ENCODE measurements around the gene FNTB.

FNTB gene

GRCh38 chr14:65100922-65101541, 114.3 kb downstream of the FNTB start:
- Histone ChIP-seq H3K9ac (ENCODE audit: low read length) (peak overlapping the region; percentile 96), H3K4me3 (ENCODE audit: low read length) (peak overlapping the region; percentile 94), H3K36me3 (ENCODE audit: control insufficient read depth, insufficient read depth, low read length, severe bottlenecking) (peaks cover 17% of the 10 kb centered on the region), H3K27me3 (replicated peaks; ENCODE audit: control insufficient read depth, insufficient read depth, low read length) (no peaks in the 10 kb centered on the region), H3K9me3 (ENCODE audit: control insufficient read depth, low read length) (no peaks in the 10 kb centered on the region), H3K4me1 (ENCODE audit: control insufficient read depth, insufficient read depth, low read length) (peaks cover 53% of the 10 kb centered on the region)
- peak; percentile 14 for DNase-seq (ENCODE audit: low read depth)

- peak overlapping the region; percentile 96 for H3K9ac ChIP-seq (ENCODE audit: low read length)
- H3K36me3 ChIP-seq (ENCODE audit: control insufficient read depth, insufficient read depth, low read length, severe bottlenecking) = peaks cover 15% of the 10 kb centered on the region
- peak; percentile 51 for DNase-seq (ENCODE audit: low read depth)
- H3K4me3 ChIP-seq (ENCODE audit: low read length) = peak overlapping the region; percentile 94
- no peaks in the 10 kb centered on the region for H3K9me3 ChIP-seq (ENCODE audit: control insufficient read depth, low read length)
- H3K27me3 ChIP-seq (replicated peaks; ENCODE audit: control insufficient read depth, insufficient read depth, low read length) = no peaks in the 10 kb centered on the region
- peaks cover 45% of the 10 kb centered on the region for H3K4me1 ChIP-seq (ENCODE audit: control insufficient read depth, insufficient read depth, low read length)
Measured at GRCh38 chr14:65101631-65102440, 115.1 kb downstream of the FNTB start.

- Histone ChIP-seq H3K9ac (ENCODE audit: low read length) (peak within 1 kb of the TSS; percentile 96), H3K36me3 (ENCODE audit: control insufficient read depth, insufficient read depth, low read length, severe bottlenecking) (peaks cover 8% of the 10 kb centered on the region), H3K4me3 (ENCODE audit: low read length) (peak within 1 kb of the TSS; percentile 94), H3K4me1 (ENCODE audit: control insufficient read depth, insufficient read depth, low read length) (peaks cover 37% of the 10 kb centered on the region), H3K27me3 (replicated peaks; ENCODE audit: control insufficient read depth, insufficient read depth, low read length) (no peaks in the 10 kb centered on the region), H3K9me3 (ENCODE audit: control insufficient read depth, low read length) (no peaks in the 10 kb centered on the region)
- peak; percentile 99 for DNase-seq (ENCODE audit: low read depth)
Measured at GRCh38 chr14:65102441-65103149, 115.9 kb downstream of the FNTB start, which contains the start of gene MAX. Gene MAX, minus strand, starts transcription at chr14:65102517. Its CDS starts 178 bp downstream, at chr14:65102339.

DNA sequence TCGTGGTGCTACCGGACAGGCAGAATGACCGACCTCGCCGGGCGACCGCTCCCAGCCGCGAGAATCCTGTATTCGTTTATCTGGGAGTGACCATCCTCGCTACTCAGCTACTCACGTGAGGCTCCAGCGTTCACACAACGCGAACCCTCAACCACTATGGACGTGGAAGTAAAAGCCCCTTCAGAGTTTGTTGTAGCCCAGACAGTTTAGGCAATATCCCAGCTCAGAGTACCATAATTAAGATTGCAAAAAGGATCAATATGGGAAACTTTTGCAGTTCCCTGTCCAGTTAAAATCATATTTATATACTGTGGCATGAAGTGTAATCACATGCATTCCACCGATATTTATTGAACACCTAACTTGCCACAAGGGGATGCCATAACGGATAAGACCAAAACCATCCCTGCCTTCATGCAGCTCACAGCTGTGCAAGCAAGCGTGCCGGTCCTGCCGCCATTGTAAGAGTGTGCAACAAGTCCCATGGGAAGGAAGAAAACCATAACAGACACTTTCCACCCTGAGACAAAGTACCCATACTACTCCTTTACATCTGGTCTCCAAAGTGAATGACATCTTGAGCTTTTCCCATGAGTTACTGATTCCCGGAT, 116.6 kb downstream of the FNTB start:
- Histone ChIP-seq H3K4me3 (ENCODE audit: low read length) (peak overlapping the region; percentile 92), H3K9ac (ENCODE audit: low read length) (peak overlapping the region; percentile 84), H3K4me1 (ENCODE audit: control insufficient read depth, insufficient read depth, low read length) (peaks cover 31% of the 10 kb centered on the region), H3K9me3 (ENCODE audit: control insufficient read depth, low read length) (no peaks in the 10 kb centered on the region), H3K27me3 (replicated peaks; ENCODE audit: control insufficient read depth, insufficient read depth, low read length) (no peaks in the 10 kb centered on the region), H3K36me3 (ENCODE audit: control insufficient read depth, insufficient read depth, low read length, severe bottlenecking) (peaks cover 2% of the 10 kb centered on the region)
- DNase-seq (ENCODE audit: low read depth) = peak; percentile 36

DNA sequence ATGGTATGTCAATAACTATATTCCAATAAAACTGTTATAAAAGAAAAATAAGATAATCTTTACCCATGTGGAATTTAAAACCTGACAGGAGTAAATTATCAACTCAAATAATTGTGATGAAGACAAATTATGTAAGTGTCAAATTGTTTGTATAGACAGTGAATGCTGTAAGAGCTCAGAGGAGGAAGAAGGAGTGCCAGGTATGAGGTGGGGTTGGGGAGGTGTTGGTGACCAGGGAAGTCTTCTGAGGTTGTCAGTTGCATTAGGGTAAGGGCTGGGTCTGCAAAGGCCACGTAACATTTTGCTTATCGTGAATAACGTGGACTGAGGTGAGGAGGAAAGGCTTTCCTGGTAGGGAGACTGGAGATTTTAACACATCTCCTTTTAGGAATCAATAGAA, 118.1 kb downstream of the FNTB start:
- Histone ChIP-seq H3K9me3 (ENCODE audit: control insufficient read depth, low read length) (no peaks in the 10 kb centered on the region), H3K4me1 (ENCODE audit: control insufficient read depth, insufficient read depth, low read length) (peaks cover 15% of the 10 kb centered on the region), H3K9ac (ENCODE audit: low read length) (no peak overlapping the region), H3K27me3 (replicated peaks; ENCODE audit: control insufficient read depth, insufficient read depth, low read length) (peaks cover under 1% of the 10 kb centered on the region), H3K4me3 (ENCODE audit: low read length) (no peak overlapping the region), H3K36me3 (ENCODE audit: control insufficient read depth, insufficient read depth, low read length, severe bottlenecking) (peaks cover 2% of the 10 kb centered on the region)
- no peak for DNase-seq (ENCODE audit: low read depth)

DNA sequence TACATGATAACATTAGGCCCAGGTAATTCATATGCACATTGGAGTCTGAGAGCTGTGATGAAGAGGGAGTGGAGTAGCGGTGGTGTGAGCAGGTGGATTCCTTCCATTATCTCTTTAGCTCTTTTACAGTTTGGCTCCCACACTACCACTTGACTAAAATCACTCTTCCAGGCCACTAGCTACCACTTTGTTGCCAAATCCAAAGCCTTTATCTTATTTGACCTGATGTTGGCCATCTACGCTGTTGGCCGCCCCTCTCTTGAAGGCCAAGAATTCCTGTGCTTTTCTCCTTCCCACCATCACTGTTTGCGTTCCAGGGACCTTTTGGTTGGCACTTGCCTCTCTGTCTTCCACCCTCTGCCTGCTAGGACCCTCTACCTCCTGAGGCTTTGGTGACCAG, 119.6 kb downstream of the FNTB start:
- no peak overlapping the region for H3K9ac ChIP-seq (ENCODE audit: low read length)
- peaks cover 6% of the 10 kb centered on the region for H3K4me1 ChIP-seq (ENCODE audit: control insufficient read depth, insufficient read depth, low read length)
- no peaks in the 10 kb centered on the region for H3K36me3 ChIP-seq (ENCODE audit: control insufficient read depth, insufficient read depth, low read length, severe bottlenecking)
- H3K27me3 ChIP-seq (replicated peaks; ENCODE audit: control insufficient read depth, insufficient read depth, low read length) = peaks cover 3% of the 10 kb centered on the region
- H3K9me3 ChIP-seq (ENCODE audit: control insufficient read depth, low read length) = no peaks in the 10 kb centered on the region
- DNase-seq (ENCODE audit: low read depth) = no peak
- no peak overlapping the region for H3K4me3 ChIP-seq (ENCODE audit: low read length)

DNA sequence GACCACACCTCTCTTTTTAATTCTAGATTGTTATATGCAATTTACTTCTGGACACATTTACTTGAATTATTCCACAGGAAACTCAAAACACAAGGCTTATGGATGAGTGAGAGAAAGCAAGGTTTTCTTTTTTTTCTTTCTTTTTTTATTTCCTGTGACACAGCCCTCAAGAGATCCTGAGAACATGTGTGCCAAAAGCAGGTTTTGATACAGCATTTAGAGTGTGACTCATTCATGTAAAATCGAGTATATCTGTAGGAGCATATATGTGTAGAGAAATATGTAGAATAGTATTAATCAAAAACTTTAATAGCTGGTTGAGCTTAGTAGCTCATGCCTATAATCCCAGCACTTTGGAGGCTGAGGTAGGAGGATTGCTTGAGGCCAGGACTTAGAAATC, 120.0 kb downstream of the FNTB start:
- no peaks in the 10 kb centered on the region for H3K9me3 ChIP-seq (ENCODE audit: control insufficient read depth, low read length)
- no peak overlapping the region for H3K9ac ChIP-seq (ENCODE audit: low read length)
- H3K4me3 ChIP-seq (ENCODE audit: low read length) = no peak overlapping the region
- DNase-seq (ENCODE audit: low read depth) = no peak
- H3K36me3 ChIP-seq (ENCODE audit: control insufficient read depth, insufficient read depth, low read length, severe bottlenecking) = no peaks in the 10 kb centered on the region
- H3K4me1 ChIP-seq (ENCODE audit: control insufficient read depth, insufficient read depth, low read length) = peaks cover 6% of the 10 kb centered on the region
- peaks cover 3% of the 10 kb centered on the region for H3K27me3 ChIP-seq (replicated peaks; ENCODE audit: control insufficient read depth, insufficient read depth, low read length)

DNA sequence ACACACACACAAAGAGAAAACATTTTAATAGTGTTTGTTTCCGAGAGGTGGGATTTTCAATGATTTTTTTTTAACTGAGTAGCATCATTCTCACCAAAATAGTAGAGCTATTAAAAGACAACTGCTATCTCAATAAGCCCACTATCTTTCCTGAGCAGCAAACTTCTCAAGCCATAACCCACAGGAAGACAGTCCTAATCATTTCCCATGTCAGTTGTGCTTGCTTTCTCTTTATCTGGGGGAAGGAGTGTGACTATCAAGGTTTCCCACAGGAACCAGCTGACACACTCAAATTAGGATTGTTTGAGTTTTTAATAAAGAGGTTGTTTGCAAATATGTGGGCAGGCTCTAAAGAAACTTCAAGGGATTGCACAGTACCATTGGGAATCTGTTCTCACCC, 120.5 kb downstream of the FNTB start:
- H3K27me3 ChIP-seq (replicated peaks; ENCODE audit: control insufficient read depth, insufficient read depth, low read length) = peaks cover 3% of the 10 kb centered on the region
- no peaks in the 10 kb centered on the region for H3K9me3 ChIP-seq (ENCODE audit: control insufficient read depth, low read length)
- DNase-seq (ENCODE audit: low read depth) = no peak
- no peak overlapping the region for H3K4me3 ChIP-seq (ENCODE audit: low read length)
- H3K4me1 ChIP-seq (ENCODE audit: control insufficient read depth, insufficient read depth, low read length) = peaks cover 6% of the 10 kb centered on the region
- no peak overlapping the region for H3K9ac ChIP-seq (ENCODE audit: low read length)
- H3K36me3 ChIP-seq (ENCODE audit: control insufficient read depth, insufficient read depth, low read length, severe bottlenecking) = no peaks in the 10 kb centered on the region

DNA sequence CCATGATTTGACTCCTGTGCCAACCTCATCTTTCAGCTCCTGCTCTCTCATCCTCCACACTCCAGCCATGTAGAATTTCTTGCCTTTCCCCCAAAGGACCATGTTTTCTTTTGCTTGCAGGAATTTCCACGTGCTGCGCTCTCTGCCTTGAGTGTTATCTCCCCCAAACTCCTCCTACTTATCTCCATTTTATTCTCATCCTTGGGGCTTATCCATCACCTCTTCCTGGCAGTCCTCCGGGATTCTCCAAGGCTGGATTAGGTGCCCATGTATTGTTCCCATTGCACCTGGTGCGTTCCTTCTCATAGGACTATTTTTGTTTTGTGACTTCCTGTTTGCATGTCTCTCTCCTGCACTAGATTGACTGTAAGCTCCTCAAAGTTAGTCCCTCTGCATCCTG, 122.7 kb downstream of the FNTB start:
- H3K9ac ChIP-seq (ENCODE audit: low read length) = no peak overlapping the region
- H3K36me3 ChIP-seq (ENCODE audit: control insufficient read depth, insufficient read depth, low read length, severe bottlenecking) = no peaks in the 10 kb centered on the region
- DNase-seq (ENCODE audit: low read depth) = no peak

DNA sequence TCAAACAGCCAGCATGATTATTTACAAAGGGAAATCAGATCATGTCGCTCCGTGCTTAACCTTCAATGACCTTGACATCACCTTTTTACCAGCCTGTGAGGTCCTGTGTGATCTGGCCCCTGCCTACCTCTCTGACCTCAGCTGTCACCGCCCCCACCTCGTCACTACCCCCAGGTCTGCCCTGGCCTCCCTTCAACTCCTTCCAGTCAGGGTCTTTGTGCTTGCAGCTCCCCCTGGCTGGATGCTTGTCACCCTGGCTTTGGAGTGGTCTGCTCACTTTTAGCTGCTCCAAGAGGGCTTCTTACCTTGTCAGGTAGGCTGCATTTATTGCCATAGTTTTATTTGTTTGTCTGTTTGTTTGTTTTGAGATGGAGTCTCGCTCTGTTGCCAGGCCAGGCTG, 123.8 kb downstream of the FNTB start:
- no peak for DNase-seq (ENCODE audit: low read depth)
- H3K9me3 ChIP-seq (ENCODE audit: control insufficient read depth, low read length) = no peaks in the 10 kb centered on the region
- no peaks in the 10 kb centered on the region for H3K4me1 ChIP-seq (ENCODE audit: control insufficient read depth, insufficient read depth, low read length)
- no peak overlapping the region for H3K9ac ChIP-seq (ENCODE audit: low read length)
- H3K4me3 ChIP-seq (ENCODE audit: low read length) = no peak overlapping the region
- peaks cover 3% of the 10 kb centered on the region for H3K27me3 ChIP-seq (replicated peaks; ENCODE audit: control insufficient read depth, insufficient read depth, low read length)
- H3K36me3 ChIP-seq (ENCODE audit: control insufficient read depth, insufficient read depth, low read length, severe bottlenecking) = no peaks in the 10 kb centered on the region

More for the DNA sequence above, 122.7 kb downstream of the FNTB start:
- no peak overlapping the region for H3K4me3 ChIP-seq (ENCODE audit: low read length)
- H3K4me1 ChIP-seq (ENCODE audit: control insufficient read depth, insufficient read depth, low read length) = no peaks in the 10 kb centered on the region
- no peaks in the 10 kb centered on the region for H3K9me3 ChIP-seq (ENCODE audit: control insufficient read depth, low read length)
- H3K27me3 ChIP-seq (replicated peaks; ENCODE audit: control insufficient read depth, insufficient read depth, low read length) = peaks cover 3% of the 10 kb centered on the region

Data from adipocyte (in vitro differentiated cells).